Smooth muscle cell (in vitro differentiated cells): Measurements from ENCODE around the gene TGM2. TPM values are rescaled to one million over a fixed set of nuclear protein-coding genes. Genes with fewer than 3 reads are reported as not detected.

ENCODE experiments used
- DNase-seq: peaks from one replicate; lab custom pipeline; 2025; ENCODE audit not compliant: unreplicated experiment; lab: John Stamatoyannopoulos, UW
- H2AFZ ChIP-seq: fragments of 200-600 bp; sonication (generic); 2 replicates; pipeline ENCODE4 v1.6.0; 2016; ENCODE audit warnings: antibody characterized with exemption, low read depth, mild to moderate bottlenecking
- H3F3A ChIP-seq: fragments of 200-600 bp; sonication (generic); 2 replicates; pipeline ENCODE4 v1.6.0; 2017; ENCODE audit warnings: antibody characterized with exemption, low read depth
- H3K27ac ChIP-seq: fragments of 200-600 bp; sonication (generic); 2 replicates; pipeline ENCODE4 v1.5.1; 2016; ENCODE audit warnings: low read depth, mild to moderate bottlenecking
- H3K27me3 ChIP-seq: fragments of 200-600 bp; sonication (generic); 2 replicates; pipeline ENCODE4 v1.6.1; 2016; ENCODE audit warnings: low read depth, mild to moderate bottlenecking
- H3K36me3 ChIP-seq: fragments of 200-600 bp; sonication (generic); 2 replicates; pipeline ENCODE4 v1.5.1; 2016; ENCODE audit warnings: low read depth
- H3K4me1 ChIP-seq: fragments of 200-600 bp; sonication (generic); 2 replicates; pipeline ENCODE4 v1.5.1; 2016; ENCODE audit warnings: low read depth
- H3K4me2 ChIP-seq: fragments of 200-600 bp; sonication (generic); 2 replicates; pipeline ENCODE4 v1.6.0; 2016; ENCODE audit warnings: mild to moderate bottlenecking
- H3K4me3 ChIP-seq: fragments of 200-600 bp; sonication (generic); 2 replicates; pipeline ENCODE4 v1.5.1; 2016; ENCODE audit warnings: mild to moderate bottlenecking
- H3K79me2 ChIP-seq: fragments of 200-600 bp; sonication (generic); 2 replicates; pipeline ENCODE4 v1.6.0; 2016; ENCODE audit warnings: low read depth, mild to moderate bottlenecking
- H3K9ac ChIP-seq: fragments of 200-600 bp; sonication (generic); 2 replicates; pipeline ENCODE4 v1.6.0; 2016; ENCODE audit warnings: low read depth
- H3K9me3 ChIP-seq: fragments of 200-600 bp; sonication (generic); replicated peaks from 2 replicates; pipeline ENCODE4 v1.5.1; 2016; ENCODE audit warnings: low read depth
- H4K20me1 ChIP-seq: fragments of 200-600 bp; sonication (generic); 2 replicates; pipeline ENCODE4 v1.6.0; 2016; ENCODE audit warnings: low read depth
- WGBS: methylation state at CpG from one replicate; pipeline ENCODE4 v1.1.7; 2016; ENCODE audit warnings: low lambda C conversion rate; 5-methylcytosine and 5-hydroxymethylcytosine counted together
- polyA plus RNA-seq: library from polyadenylated mRNA; unstranded; fragments of >200 nt; fragmentation: Nextera tagmentation; extraction: Ambion mirVana; gene quantifications from 2 replicates; pipeline ENCODE4 v1.2.1, GENCODE V29; 2016
- total RNA-seq: library from RNA; depleted of rRNA; stranded (reverse); fragments of >200 nt; gene quantifications from 2 replicates; pipeline ENCODE4 v1.2.3, GENCODE V29; 2014
- TF ChIP-seq, protein P1 (sequence below): fragments of 200-600 bp; sonication (generic); IDR thresholded peaks from 2 replicates; pipeline ENCODE4 v1.5.1; 2017; ENCODE audit warnings: borderline replicate concordance, mild to moderate bottlenecking, antibody characterized with exemption; ENCODE audit not compliant: insufficient read depth, poor library complexity, severe bottlenecking

Gene TGM2
- total and polyA plus RNA-seq, 2 experiments from 2014 or later: 41.7 to 72.0 TPM

DNA sequence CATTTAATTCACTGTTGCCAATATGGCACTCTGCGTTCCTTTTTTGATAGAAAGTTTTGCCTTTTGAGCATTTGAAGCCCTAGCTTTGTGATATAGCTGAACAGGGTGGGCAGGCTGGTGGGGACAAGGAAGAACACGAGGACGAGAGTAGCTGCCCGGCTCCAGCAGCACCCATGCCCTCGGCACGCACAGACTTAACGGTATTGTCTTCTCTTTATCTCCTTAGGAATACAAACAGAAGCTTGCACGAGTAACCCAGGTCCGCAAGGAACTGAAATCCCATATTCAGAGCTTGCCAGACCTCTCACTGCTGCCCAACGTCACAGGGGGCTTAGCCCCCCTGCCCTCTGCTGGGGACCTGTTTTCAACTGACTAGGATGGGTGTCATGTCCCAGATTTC is 75.6 kb downstream of the TGM2 start:
- Histone ChIP-seq H3K27ac (no peak overlapping the region), H3F3A (peaks cover under 1% of the 10 kb centered on the region), H3K27me3 (no peaks in the 10 kb centered on the region), H2AFZ (no peak overlapping the region), H3K9ac (no peak overlapping the region), H3K4me3 (no peak overlapping the region), H3K4me2 (no peak overlapping the region), H3K4me1 (peaks cover 8% of the 10 kb centered on the region), H4K20me1 (peaks cover 3% of the 10 kb centered on the region), H3K79me2 (no peaks in the 10 kb centered on the region), H3K9me3 (no peaks in the 10 kb centered on the region), H3K36me3 (no peaks in the 10 kb centered on the region)
- TF ChIP-seq, protein P1, sequence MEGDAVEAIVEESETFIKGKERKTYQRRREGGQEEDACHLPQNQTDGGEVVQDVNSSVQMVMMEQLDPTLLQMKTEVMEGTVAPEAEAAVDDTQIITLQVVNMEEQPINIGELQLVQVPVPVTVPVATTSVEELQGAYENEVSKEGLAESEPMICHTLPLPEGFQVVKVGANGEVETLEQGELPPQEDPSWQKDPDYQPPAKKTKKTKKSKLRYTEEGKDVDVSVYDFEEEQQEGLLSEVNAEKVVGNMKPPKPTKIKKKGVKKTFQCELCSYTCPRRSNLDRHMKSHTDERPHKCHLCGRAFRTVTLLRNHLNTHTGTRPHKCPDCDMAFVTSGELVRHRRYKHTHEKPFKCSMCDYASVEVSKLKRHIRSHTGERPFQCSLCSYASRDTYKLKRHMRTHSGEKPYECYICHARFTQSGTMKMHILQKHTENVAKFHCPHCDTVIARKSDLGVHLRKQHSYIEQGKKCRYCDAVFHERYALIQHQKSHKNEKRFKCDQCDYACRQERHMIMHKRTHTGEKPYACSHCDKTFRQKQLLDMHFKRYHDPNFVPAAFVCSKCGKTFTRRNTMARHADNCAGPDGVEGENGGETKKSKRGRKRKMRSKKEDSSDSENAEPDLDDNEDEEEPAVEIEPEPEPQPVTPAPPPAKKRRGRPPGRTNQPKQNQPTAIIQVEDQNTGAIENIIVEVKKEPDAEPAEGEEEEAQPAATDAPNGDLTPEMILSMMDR: no peak
- no peak for DNase-seq
- 94% methylated on average over 10 of the region's 10 CpGs for WGBS

DNA sequence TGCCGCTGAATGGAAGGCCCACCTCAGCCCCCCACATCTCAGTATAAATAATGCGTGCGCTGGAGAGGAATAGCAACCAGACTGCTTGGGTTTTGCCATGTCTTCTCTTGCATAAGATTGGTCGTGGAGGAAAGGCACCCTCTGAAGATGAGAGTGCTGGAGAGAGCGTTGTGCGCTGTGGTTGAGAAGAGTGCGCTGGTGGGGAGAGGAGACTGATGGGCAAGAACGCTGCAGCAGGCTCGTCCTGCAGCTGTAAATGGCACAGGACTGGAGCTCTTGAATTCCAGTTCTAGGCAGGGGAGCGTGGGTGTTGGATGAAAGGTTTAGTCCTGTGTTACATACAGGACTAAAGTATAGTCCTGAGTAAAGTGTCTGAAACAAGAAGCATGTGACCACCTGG is 80.0 kb downstream of the TGM2 start:
- Histone ChIP-seq H3K9ac (peak overlapping the region; percentile 83), H3K9me3 (no peaks in the 10 kb centered on the region), H3K27ac (peak overlapping the region; percentile 94), H3K4me1 (peaks cover 24% of the 10 kb centered on the region), H3K36me3 (no peaks in the 10 kb centered on the region), H3F3A (peaks cover 25% of the 10 kb centered on the region), H4K20me1 (peaks cover 3% of the 10 kb centered on the region), H3K4me2 (peak overlapping the region; percentile 62), H3K27me3 (no peaks in the 10 kb centered on the region), H2AFZ (no peak overlapping the region), H3K79me2 (peaks cover 11% of the 10 kb centered on the region), H3K4me3 (no peak overlapping the region)
- TF ChIP-seq, protein P1: no peak
- no peak for DNase-seq
- WGBS: 89% methylated on average over 10 of the region's 10 CpGs

DNA sequence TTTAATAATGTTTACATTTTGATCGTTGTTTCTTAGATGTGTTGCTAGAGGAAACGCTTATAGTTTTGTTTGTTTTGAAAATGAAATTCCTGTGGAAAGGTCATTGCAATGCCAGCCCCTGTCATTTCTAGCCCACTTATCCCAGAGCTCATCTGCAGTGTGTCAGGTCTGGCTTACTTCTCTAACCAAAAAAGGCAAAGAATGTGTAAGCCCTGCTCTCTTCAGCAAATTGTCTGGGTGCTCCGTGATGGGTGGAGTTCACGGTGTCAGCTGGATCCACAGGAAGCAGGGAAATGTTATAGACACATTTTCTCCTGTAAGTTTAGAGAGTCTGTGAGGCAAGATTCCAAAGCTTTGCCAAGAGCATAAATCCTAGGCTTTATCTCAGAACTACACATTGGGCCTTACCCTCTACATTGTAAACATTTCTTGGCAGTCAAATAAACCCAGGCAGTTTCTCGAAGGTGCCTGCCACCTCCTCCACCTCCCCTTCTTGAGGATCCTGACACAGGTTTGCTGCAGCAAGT is 80.6 kb downstream of the TGM2 start:
- DNase-seq: no peak
- Histone ChIP-seq H3K27ac (peak overlapping the region; percentile 94), H3K4me1 (peaks cover 24% of the 10 kb centered on the region), H3K4me3 (no peak overlapping the region), H4K20me1 (peaks cover 3% of the 10 kb centered on the region), H3F3A (peaks cover 25% of the 10 kb centered on the region), H3K4me2 (peak overlapping the region; percentile 62), H3K79me2 (peaks cover 15% of the 10 kb centered on the region), H3K36me3 (no peaks in the 10 kb centered on the region), H3K9me3 (no peaks in the 10 kb centered on the region), H3K9ac (peak overlapping the region; percentile 83), H2AFZ (no peak overlapping the region), H3K27me3 (no peaks in the 10 kb centered on the region)
- WGBS: 5% methylated on average over 5 of the region's 5 CpGs
- TF ChIP-seq, protein P1: no peak
